ENCODE measurements around the gene SPPL2B.

SPPL2B gene

DNA sequence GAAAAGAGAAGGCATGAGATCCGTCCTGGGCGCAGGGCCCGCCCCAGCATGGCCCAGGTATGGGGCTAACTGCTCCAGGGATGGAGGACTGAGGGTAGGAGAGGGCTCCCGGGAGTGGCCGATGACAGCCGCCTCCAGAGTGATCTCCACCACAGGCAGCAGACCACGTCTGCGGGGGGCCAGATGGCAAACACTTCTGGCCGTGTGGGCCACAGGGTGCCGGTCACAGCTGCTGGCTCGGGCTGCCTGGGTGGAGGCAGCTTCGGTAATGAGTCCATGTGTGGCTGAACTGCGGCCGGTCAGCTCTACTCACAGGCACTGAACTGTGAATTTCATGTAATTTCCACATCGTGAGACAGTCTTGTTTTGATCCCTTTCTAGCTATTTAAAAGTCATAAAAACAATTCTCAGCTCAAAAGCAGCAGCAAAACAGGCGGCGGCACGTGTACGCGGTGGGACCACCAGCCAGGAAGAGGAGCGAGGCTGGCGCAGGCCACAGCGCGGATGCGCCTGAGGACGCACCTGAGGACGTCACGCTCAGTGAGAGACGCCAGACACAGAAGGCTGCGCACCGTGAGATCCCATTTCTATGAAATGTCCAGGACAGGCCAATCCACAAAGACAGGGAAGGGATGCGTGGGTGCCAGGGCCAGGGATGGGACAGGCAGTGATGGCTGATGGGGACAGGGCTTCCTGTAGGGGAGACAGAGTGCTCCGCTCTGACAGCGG, 4.1 kb upstream of the SPPL2B start:
- peak; percentile 28 for DNase-seq

DNA sequence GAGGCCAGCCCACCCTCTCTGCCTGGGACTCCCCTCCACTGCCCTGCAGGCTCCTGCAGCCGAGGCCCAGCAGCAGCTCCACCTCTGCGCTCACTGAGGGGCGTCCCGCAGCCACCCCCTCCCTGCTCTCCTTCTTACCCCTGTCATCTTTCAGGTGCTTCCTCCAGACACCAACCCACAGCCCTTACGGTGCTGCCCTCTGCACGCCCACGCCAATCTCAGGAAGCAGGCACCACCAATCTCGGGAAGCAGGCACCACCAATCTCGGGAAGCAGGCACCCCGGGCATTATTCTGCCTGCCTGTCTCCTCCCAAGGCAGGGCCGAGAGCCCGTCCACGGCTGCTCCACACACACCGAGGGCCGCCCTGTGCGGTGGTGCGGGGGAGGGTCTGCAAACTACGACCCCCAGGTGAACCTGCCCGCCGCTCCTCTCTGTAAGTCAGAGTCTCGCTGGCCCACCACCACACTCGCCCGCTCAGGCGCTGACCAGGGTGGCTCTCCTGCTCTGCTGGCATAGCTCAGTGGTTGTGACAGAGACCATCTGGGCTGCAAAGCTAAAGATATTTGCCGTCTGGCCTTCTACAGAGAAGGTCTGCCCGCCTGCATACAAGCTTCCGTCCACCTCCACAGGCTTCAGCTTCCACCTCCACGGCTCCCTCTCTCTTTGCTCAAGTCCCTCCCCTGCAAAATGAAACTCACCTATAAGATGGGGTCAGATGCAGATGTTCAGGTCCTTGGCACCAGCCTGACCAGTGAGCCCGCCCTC, 3.0 kb upstream of the SPPL2B start:
- no peak for DNase-seq

- no peak for DNase-seq
Measured at GRCh38 chr19:2326699-2327360, 1.7 kb upstream of the SPPL2B start.

- DNase-seq, result peak; percentile 40
Measured at GRCh38 chr19:2327773-2328400, 597 bp upstream of the SPPL2B start.

- no peak for DNase-seq
Measured at GRCh38 chr19:2329149-2329478, 630 bp downstream of the SPPL2B start.

DNA sequence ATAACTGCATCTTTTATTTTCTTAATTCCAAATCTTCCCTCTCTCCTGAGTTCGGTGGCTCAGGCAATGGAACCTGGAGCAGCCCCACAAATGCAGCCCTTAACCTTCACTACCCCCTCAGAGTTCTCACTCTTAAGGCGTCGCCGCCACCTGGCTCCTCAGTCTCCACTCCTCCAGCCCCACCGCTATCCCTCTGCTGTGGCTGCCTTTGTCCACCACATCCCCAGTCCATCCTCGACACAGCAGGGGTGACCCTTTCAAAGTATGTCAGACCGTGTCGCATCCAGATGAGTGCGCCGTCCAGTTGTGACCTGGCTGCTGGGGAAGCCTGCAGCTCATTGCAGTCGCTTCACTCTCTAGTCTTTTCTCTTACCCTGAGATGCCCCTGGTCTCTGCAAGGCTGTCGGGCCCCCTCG, 1.0 kb downstream of the SPPL2B start:
- peak; percentile 42 for DNase-seq

DNA sequence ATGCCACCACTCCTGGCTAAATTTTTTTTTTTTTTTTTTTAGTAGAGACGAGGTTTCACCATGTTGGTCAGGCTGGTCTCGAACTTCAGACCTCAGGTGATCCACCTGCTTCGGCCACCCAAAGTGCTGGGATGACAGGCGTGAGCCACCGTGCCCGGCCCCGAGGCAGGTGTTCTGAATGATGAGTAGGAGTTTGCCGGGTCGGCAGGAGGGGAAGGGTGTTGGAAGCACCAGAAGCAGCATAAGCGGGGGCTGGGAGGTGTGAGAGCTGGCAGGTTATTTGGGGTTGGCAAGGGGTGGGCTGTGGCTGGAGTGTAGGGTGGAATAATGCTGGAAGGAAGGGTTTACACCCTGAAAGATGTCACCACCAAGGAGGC, 1.8 kb downstream of the SPPL2B start:
- DNase-seq, result no peak

GRCh38 chr19:2330632-2331284, 2.3 kb downstream of the SPPL2B start:
- DNase-seq, result peak; percentile 53

GRCh38 chr19:2331601-2332246, 3.2 kb downstream of the SPPL2B start:
- peak; percentile 21 for DNase-seq

DNA sequence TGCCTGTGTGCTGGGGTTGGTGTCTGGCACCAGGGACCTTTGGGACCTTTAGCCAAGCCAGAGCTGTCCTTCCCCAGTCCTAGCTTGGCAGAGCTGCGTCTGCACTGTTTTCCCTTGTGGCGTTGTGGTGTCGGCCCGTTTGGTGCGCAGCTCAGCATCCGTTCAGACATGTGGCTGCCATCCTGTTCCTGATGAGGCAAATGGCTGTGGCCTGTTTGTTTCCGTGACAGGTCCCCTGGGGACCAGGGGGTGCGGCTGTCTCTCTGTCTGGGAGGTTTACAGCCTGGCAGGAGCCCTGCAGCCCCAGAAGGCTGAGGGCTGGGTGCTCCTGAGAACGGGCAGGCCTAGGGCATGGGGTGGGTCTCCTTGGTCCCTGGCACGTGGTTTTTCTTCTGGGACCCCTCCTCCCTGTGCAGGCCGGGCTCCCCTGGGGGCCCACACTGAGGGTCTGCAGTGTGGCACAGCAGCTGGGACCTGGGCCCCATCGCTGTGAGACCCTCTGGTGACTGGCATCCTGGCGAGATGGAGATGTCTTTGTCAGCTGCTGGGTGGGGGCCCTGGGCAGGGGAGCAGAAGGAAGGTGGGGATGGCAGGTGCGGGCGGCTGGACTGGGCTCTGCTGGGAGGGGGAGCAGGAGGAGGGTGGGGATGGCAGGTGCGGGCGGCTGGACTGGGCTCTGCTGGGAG, 4.0 kb downstream of the SPPL2B start:
- peak; percentile 67 for DNase-seq

DNA sequence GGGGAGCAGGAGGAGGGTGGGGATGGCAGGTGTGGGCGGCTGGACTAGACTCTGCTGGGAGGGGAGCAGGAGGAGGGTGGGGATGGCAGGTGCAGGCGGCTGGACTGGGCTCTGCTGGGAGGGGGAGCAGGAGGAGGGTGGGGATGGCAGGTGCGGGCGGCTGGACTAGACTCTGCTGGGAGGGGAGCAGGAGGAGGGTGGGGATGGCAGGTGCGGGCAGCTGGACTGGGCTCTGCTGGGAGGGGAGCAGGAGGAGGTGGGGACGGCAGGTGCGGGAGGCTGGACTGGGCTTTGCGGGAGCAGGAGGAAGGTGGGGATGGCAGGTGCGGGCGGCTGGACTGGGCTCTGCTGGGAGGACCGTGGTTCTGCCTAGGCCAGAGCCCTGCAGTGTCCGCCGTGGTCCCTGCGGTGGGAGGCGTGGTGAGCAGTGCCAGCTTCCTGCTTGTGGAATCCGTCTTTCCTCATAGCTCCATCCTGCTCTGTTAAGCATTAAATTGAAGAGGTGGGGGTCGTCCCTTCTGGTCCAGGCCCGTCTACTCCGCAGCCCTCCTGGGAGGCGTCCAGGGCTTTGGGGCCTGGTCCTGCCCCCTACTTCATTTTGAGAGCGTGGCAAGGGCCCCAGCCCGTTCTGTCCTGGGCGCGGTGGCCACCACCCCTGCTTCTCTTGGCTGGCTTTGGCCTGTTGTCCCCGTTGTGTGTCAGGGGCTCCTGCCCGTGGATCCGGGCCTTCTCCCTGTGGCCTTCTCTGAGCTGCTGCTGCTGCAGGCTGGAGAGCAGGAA, 4.7 kb downstream of the SPPL2B start:
- DNase-seq, result peak; percentile 80

DNA sequence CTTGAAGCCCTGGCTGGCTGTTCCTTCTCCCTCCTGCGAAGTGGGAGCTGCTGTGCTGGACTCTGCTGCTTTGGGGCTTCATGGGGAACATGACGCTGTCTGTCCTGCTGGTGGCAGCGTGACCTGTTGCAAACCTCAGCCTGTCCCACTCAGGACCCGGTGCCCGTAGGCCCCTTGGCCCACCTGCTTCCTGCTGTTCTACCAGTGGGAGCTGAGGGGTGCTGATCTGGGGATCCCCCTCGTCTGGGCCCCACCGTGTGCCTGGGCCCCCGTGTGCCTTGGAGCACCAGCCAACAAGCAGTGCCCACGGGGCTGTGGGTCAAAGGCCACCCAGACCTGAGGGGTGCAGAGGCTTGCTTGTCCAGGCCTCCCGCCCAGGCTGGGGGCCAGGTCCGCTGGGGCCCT, 5.3 kb downstream of the SPPL2B start:
- no peak for DNase-seq

- no peak for DNase-seq
Measured at GRCh38 chr19:2334426-2334825, 5.9 kb downstream of the SPPL2B start.

- DNase-seq, result no peak
Measured at GRCh38 chr19:2334986-2335846, 6.7 kb downstream of the SPPL2B start.

DNA sequence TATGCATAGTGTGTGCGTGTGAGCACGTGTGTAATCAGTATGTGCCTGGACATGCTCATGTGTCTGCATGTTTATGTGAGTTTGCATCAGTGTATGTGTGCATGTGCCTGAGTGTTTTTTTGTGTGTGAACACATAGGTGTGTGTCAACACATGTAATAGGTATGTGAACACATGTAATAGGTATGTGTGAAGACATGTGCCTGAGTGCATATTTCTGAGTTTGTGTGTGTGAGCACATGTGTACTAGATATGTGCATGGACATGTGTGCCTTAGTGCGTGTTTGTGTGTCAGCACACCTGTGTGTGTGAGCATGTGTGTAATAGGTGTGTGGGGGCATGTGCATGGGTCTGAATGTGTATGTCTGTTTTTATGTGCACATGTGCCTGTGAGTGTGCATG, 7.4 kb downstream of the SPPL2B start:
- no peak for DNase-seq

DNA sequence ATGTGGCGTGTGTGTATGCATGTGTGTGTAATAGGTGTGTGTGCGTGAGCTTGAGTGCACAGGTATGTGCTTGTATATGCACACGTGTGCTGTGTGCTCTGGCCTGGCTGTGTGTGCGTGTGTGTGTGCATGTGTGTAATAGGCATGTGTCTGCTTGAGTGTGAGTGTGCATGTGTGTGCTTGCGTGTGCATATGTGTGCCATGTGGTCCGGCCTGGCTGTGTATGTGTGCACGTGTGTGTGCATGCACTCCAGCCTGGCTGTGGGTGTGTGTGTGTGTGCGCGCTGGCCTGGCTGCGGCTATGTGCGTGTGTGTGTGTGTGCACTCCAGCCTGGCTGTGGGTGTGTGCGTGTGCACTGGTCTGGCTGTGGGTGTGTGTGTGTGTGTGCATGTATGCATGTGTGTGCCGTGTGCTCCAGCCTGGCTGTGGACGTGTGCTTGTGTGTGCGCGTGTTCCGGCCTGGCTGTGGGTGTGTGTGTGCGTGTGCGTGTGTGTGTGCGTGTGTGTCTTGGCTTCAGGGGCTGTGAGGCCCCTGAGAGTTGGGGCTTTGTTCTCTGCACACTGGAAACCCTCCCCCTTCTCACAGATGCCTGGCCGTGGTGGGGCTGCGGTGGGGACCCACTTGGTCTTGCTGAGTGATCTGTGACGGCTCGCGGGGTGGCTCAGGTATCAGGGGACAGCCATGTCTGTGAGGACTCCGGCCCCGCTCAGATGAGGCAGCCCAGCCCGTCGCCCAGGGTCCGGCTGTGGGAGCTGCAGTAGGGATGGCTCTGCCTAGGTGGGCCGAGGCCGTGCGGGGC, 8.2 kb downstream of the SPPL2B start:
- DNase-seq, result no peak

GRCh38 chr19:2337329-2337707, 8.8 kb downstream of the SPPL2B start:
- DNase-seq, result no peak

DNA sequence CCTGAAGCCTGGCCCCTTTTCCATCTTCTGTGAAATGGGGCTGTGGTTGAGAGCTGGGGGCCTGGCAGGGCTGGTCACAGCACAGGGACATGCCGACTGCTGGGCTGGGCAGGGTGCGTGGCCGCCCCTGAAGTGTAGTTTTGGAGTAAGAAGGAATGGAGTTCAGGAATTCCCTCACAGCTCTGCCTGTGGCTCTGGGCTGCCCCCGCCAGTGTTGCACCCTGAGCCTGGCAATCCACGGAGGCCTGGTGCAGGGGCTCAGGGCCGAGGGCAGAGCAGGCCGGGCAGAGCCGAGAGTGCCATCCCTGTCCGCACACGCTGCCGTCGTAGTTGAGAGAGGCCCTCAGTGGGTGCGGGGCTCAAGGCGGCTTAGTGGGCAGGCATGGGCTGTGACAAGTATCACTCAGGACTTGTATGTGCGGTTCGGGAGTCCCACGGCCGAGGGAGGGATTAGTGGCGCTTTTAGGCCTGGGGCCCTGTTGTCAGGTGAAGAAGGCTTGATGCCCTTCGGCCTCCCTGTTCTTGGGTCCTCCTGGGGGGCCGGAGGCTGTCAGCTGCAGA, 9.7 kb downstream of the SPPL2B start:
- no peak for DNase-seq
